ENCODE measurements around the gene MVB12B. TPM values are rescaled to one million over a fixed set of nuclear protein-coding genes. Genes with fewer than 3 reads are reported as not detected.

Gene MVB12B
- total RNA-seq, 1 experiment from 2014 or later: 9.4 TPM

DNA sequence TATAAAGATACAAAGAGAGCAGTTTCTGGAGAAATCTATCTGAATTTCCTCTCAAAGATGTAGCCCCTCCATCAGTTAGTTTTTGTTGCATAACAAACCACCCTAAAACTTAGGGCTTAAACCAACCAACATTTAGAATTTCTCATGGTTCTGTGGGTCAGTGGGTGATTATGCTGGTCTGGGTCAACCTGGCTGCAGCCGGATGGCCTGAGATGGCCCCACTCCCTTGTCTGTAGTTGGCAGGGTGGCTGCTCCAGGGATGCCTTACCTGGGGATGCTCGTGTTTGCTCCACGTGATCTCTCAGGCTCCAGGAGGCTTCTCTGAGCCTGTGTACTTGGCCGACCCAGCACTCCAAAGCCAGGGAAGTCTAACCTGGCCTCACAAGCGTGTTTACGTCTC is 139.3 kb downstream of the MVB12B start:
- no peaks in the 10 kb centered on the region for H3K4me1 ChIP-seq (ENCODE audit: control insufficient read depth, insufficient read depth, low read length)
- ChIA-PET CTCF (no interaction called here), POLR2A (no interaction called here)
- no peaks in the 10 kb centered on the region for H3K27me3 ChIP-seq (ENCODE audit: control insufficient read depth, insufficient read depth, low read length)
- no peak overlapping the region for H3K27ac ChIP-seq (ENCODE audit: low read length)
- H3K36me3 ChIP-seq (ENCODE audit: control insufficient read depth, insufficient read depth, low read length): no peaks in the 10 kb centered on the region
- in situ Hi-C loops (cut with HindIII; ENCODE audit: low pct_unique_long_range_greater_than_20kb, low sequenced_read_pairs) (no loop called here), intact Hi-C loops (cut with micrococcal nuclease; ENCODE audit: unreplicated experiment) (no loop called here)
- no peak for DNase-seq (ENCODE audit: low read depth, low spot score)
- BruUV-seq (replicated peaks): no TSS peak
- H3K9me3 ChIP-seq (ENCODE audit: control insufficient read depth, insufficient read depth, low read depth, low read length): no peaks in the 10 kb centered on the region
- TF ChIP-seq POLR2AphosphoS5 (IDR thresholded peaks at IDR 0.05; ENCODE audit: low read depth, low read length) (no peak), SIN3A (IDR thresholded peaks at IDR 0.05; ENCODE audit: borderline replicate concordance, insufficient read depth, low read depth, low read length) (no peak), TCF7L2 (IDR thresholded peaks at IDR 0.05; ENCODE audit: low read depth, low read length) (no peak)
- TF ChIP-seq, protein P1, sequence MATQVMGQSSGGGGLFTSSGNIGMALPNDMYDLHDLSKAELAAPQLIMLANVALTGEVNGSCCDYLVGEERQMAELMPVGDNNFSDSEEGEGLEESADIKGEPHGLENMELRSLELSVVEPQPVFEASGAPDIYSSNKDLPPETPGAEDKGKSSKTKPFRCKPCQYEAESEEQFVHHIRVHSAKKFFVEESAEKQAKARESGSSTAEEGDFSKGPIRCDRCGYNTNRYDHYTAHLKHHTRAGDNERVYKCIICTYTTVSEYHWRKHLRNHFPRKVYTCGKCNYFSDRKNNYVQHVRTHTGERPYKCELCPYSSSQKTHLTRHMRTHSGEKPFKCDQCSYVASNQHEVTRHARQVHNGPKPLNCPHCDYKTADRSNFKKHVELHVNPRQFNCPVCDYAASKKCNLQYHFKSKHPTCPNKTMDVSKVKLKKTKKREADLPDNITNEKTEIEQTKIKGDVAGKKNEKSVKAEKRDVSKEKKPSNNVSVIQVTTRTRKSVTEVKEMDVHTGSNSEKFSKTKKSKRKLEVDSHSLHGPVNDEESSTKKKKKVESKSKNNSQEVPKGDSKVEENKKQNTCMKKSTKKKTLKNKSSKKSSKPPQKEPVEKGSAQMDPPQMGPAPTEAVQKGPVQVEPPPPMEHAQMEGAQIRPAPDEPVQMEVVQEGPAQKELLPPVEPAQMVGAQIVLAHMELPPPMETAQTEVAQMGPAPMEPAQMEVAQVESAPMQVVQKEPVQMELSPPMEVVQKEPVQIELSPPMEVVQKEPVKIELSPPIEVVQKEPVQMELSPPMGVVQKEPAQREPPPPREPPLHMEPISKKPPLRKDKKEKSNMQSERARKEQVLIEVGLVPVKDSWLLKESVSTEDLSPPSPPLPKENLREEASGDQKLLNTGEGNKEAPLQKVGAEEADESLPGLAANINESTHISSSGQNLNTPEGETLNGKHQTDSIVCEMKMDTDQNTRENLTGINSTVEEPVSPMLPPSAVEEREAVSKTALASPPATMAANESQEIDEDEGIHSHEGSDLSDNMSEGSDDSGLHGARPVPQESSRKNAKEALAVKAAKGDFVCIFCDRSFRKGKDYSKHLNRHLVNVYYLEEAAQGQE (IDR thresholded peaks at IDR 0.05; ENCODE audit: insufficient read depth in 1 of 2, low read depth in 2 of 2, low read length in 1 of 2): no peak
- TF ChIP-seq, protein P2, sequence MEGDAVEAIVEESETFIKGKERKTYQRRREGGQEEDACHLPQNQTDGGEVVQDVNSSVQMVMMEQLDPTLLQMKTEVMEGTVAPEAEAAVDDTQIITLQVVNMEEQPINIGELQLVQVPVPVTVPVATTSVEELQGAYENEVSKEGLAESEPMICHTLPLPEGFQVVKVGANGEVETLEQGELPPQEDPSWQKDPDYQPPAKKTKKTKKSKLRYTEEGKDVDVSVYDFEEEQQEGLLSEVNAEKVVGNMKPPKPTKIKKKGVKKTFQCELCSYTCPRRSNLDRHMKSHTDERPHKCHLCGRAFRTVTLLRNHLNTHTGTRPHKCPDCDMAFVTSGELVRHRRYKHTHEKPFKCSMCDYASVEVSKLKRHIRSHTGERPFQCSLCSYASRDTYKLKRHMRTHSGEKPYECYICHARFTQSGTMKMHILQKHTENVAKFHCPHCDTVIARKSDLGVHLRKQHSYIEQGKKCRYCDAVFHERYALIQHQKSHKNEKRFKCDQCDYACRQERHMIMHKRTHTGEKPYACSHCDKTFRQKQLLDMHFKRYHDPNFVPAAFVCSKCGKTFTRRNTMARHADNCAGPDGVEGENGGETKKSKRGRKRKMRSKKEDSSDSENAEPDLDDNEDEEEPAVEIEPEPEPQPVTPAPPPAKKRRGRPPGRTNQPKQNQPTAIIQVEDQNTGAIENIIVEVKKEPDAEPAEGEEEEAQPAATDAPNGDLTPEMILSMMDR (IDR thresholded peaks at IDR 0.05): no peak
- ATAC-seq: no peak
- H3K4me3 ChIP-seq (ENCODE audit: low read depth in 2 of 2, low read length in 2 of 2): no peak overlapping the region

DNA sequence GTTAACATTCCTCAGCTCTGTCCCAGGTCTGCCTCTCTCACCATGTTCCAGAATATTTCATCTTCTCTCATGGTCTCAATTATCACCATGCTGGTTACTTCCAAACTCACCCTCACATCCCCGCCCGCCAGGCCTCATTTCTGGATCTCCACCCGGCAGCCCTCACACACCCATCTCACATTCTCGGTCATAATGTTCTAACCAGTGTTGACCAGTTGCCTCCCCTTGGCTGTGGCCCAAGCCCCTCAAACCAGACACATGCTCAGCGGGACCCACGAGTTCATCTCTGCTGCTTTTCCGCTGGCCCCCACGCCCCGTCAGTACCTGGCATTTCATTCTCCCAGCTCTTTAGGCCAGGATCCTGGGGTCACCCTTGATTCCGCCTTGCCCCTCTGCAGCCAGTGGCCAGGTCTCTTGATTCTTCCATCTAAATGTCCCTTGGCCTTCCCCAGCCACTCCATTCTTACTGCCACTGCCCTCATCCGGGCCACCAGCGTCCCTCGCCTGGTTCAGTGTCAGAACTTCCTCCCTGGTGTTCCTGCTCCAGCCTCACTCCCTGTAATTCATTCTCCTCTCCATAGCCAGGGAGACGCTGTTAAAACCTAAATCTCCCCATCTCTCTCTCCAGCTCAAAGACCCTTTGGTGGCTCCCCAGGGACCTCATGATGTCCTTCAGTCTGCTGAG is 141.7 kb downstream of the MVB12B start:
- Histone ChIP-seq H3K4me1 (ENCODE audit: control insufficient read depth, insufficient read depth, low read length) (no peaks in the 10 kb centered on the region), H3K4me3 (ENCODE audit: low read depth in 2 of 2, low read length in 2 of 2) (no peak overlapping the region), H3K36me3 (ENCODE audit: control insufficient read depth, insufficient read depth, low read length) (no peaks in the 10 kb centered on the region), H3K27ac (ENCODE audit: low read length) (no peak overlapping the region), H3K27me3 (ENCODE audit: control insufficient read depth, insufficient read depth, low read length) (no peaks in the 10 kb centered on the region), H3K9me3 (ENCODE audit: control insufficient read depth, insufficient read depth, low read depth, low read length) (no peaks in the 10 kb centered on the region)
- BruUV-seq (replicated peaks): no TSS peak
- no peak for DNase-seq (ENCODE audit: low read depth, low spot score)
- CTCF ChIA-PET: no interaction called here
- in situ Hi-C loops (cut with HindIII; ENCODE audit: low pct_unique_long_range_greater_than_20kb, low sequenced_read_pairs): no loop called here
- POLR2A ChIA-PET: no interaction called here
- no peak for ATAC-seq
- intact Hi-C loops (cut with micrococcal nuclease; ENCODE audit: unreplicated experiment): no loop called here
- TF ChIP-seq, protein P1 (IDR thresholded peaks at IDR 0.05; ENCODE audit: insufficient read depth in 1 of 2, low read depth in 2 of 2, low read length in 1 of 2): no peak
- TF ChIP-seq, protein P2 (IDR thresholded peaks at IDR 0.05): no peak
- TF ChIP-seq TCF7L2 (IDR thresholded peaks at IDR 0.05; ENCODE audit: low read depth, low read length) (no peak), POLR2AphosphoS5 (IDR thresholded peaks at IDR 0.05; ENCODE audit: low read depth, low read length) (no peak), SIN3A (IDR thresholded peaks at IDR 0.05; ENCODE audit: borderline replicate concordance, insufficient read depth, low read depth, low read length) (no peak)
